HCT116 (cell line): ENCODE results near the gene FOXD2. TPM values are rescaled to one million over a fixed set of nuclear protein-coding genes. Genes with fewer than 3 reads are reported as not detected.

Experiments used
- ATAC-seq: fragments of 200-7000 bp; cut with Tn5 transposase; 2 replicates; pipeline ENCODE4 v1.9.1; 2020; ENCODE audit warnings: mild to moderate bottlenecking, moderate library complexity
- BruUV-seq: library from RNA; stranded (reverse); fragments of 400-500 nt; replicated peaks from 2 replicates; lab custom pipeline; 2021; lab: Mats Ljungman, UMichigan
- CTCF ChIA-PET: fragments of 300-600 bp; sonication (Branson Sonifier 250); formaldehyde crosslinking; loops from one replicate; lab custom pipeline; 2021; ENCODE audit warnings: antibody characterized with exemption; lab: Charles Lee
- POLR2A ChIA-PET: fragments of 300-600, 350-600 bp; sonication (Branson Sonifier 250); formaldehyde crosslinking; loops from one replicate; lab custom pipeline; 2021; ENCODE audit warnings: antibody characterized with exemption; lab: Charles Lee
- RAD21 ChIA-PET, 2 experiments: fragments of 300-600 bp; sonication (Branson Sonifier 250); formaldehyde crosslinking; loops; one replicate each; lab custom pipeline; 2023; ENCODE audit warnings: low total read pairs in 2 of 2; ENCODE audit not compliant: uncharacterized antibody in 2 of 2, unreplicated experiment in 2 of 2, low non-redundant PET in 1 of 2; lab: Charles Lee
- DNase-seq: peaks from one replicate; pipeline ENCODE4 v3.0.0-alpha.2; 2010; ENCODE audit warnings: low read depth, low spot score
- H2AFZ ChIP-seq: fragments of 200-600 bp; shearing (Covaris generic), sonication (generic); 2 replicates; pipeline ENCODE4 v1.6.1; 2017; ENCODE audit warnings: low read depth, mixed run types, mixed read lengths, antibody characterized with exemption, low read length; ENCODE audit not compliant: poor library complexity, severe bottlenecking
- H3K27ac ChIP-seq: 2 replicates; pipeline ENCODE4 v1.5.1; 2012; ENCODE audit warnings: low read depth, low read length
- H3K27me3 ChIP-seq: fragments of 200-600 bp; sonication (generic); 2 replicates; pipeline ENCODE4 v1.6.1; 2016; ENCODE audit warnings: mixed run types, low read length, mixed read lengths; ENCODE audit not compliant: insufficient read depth
- H3K36me3 ChIP-seq, 2 experiments: fragments of 200-500 bp in 1 of 2; fragments of 200-600 bp in 1 of 2; sonication (Bioruptor generic) in 1 of 2; sonication (generic) in 1 of 2; 2 replicates each; pipeline versions ENCODE4 v1.5.1 to v1.6.1; 2014 to 2016; ENCODE audit warnings: low read length in 2 of 2, inconsistent platforms in 1 of 2, mixed read lengths in 1 of 2, mixed run types in 1 of 2; ENCODE audit not compliant: insufficient read depth in 2 of 2, control insufficient read depth in 1 of 2
- H3K4me1 ChIP-seq, 2 experiments: fragments of 200-600 bp in 1 of 2; sonication (generic) in 1 of 2; 2 replicates each; pipeline versions ENCODE4 v1.5.1 to v1.6.1; 2012 to 2017; ENCODE audit warnings: low read length in 2 of 2, inconsistent platforms in 1 of 2, mild to moderate bottlenecking in 1 of 2, mixed read lengths in 1 of 2, mixed run types in 1 of 2, moderate library complexity in 1 of 2; ENCODE audit not compliant: insufficient read depth in 2 of 2, control insufficient read depth in 1 of 2
- H3K4me2 ChIP-seq: fragments of 200-600 bp; sonication (generic); 2 replicates; pipeline ENCODE4 v1.6.1; 2017; ENCODE audit warnings: mixed run types, low read length, mixed read lengths
- H3K4me3 ChIP-seq, 2 experiments: fragments of 200-600 bp in 1 of 2; sonication (generic) in 1 of 2; replicated peaks in 1 of 2; 2 replicates each; pipeline ENCODE4 v1.5.1; 2011 to 2016; ENCODE audit warnings: low read length in 2 of 2, control low read depth in 1 of 2, low read depth in 1 of 2, mild to moderate bottlenecking in 1 of 2, mixed read lengths in 1 of 2, mixed run types in 1 of 2
- H3K79me2 ChIP-seq: fragments of 200-600 bp; sonication (generic); 2 replicates; pipeline ENCODE4 v1.6.1; 2017; ENCODE audit warnings: mild to moderate bottlenecking, mixed run types, low read length, moderate library complexity, mixed read lengths; ENCODE audit not compliant: insufficient read depth
- H3K9ac ChIP-seq: fragments of 200-600 bp; sonication (generic); 2 replicates; pipeline ENCODE4 v1.6.1; 2016; ENCODE audit warnings: low read length, mixed read lengths
- H3K9me2 ChIP-seq: fragments of 200-600 bp; sonication (generic), shearing (Covaris generic); 2 replicates; pipeline ENCODE4 v1.6.1; 2017; ENCODE audit warnings: mixed run types, mild to moderate bottlenecking, moderate library complexity; ENCODE audit not compliant: insufficient read depth
- H3K9me3 ChIP-seq, 2 experiments: fragments of 200-500 bp in 1 of 2; fragments of 200-600 bp in 1 of 2; sonication (Bioruptor generic) in 1 of 2; sonication (generic) in 1 of 2; 2 replicates each; pipeline ENCODE4 v1.6.1; 2014 to 2017; ENCODE audit warnings: low read length in 2 of 2, mixed read lengths in 2 of 2, inconsistent platforms in 1 of 2, low read depth in 1 of 2, mild to moderate bottlenecking in 1 of 2, mixed run types in 1 of 2, moderate library complexity in 1 of 2; ENCODE audit not compliant: control insufficient read depth in 1 of 2, insufficient read depth in 1 of 2
- H4K20me1 ChIP-seq: fragments of 200-600 bp; sonication (generic), shearing (Covaris generic); 2 replicates; pipeline ENCODE4 v1.6.1; 2017; ENCODE audit warnings: mixed run types, mild to moderate bottlenecking, moderate library complexity; ENCODE audit not compliant: insufficient read depth
- CEBPB ChIP-seq: IDR thresholded peaks from 2 replicates; pipeline ENCODE4 v1.6.1; 2012; ENCODE audit warnings: low read depth
- EGR1 ChIP-seq: IDR thresholded peaks from 2 replicates; pipeline ENCODE4 v1.6.1; 2012; ENCODE audit warnings: low read depth
- ELF1 ChIP-seq: IDR thresholded peaks from 2 replicates; pipeline ENCODE4 v1.6.1; 2012; ENCODE audit warnings: low read depth, borderline replicate concordance
- EZH2 ChIP-seq: fragments of 200-600 bp; sonication (generic); IDR thresholded peaks from 2 replicates; pipeline ENCODE4 v1.6.1; 2017; ENCODE audit warnings: antibody characterized with exemption, mixed run types
- FOSL1 ChIP-seq: IDR thresholded peaks from 2 replicates; pipeline ENCODE4 v1.6.1; 2012; ENCODE audit warnings: low read depth
- POLR2A ChIP-seq: IDR thresholded peaks from 2 replicates; pipeline ENCODE4 v1.7.0; 2011; ENCODE audit warnings: borderline replicate concordance; ENCODE audit not compliant: insufficient read depth, insufficient read length; ENCODE audit errors: extremely low read depth
- POLR2AphosphoS5 ChIP-seq: IDR thresholded peaks from 2 replicates; pipeline ENCODE4 v1.6.1; 2011; ENCODE audit warnings: mild to moderate bottlenecking, low read depth, low read length, moderate library complexity
- RAD21 ChIP-seq: IDR thresholded peaks from 2 replicates; pipeline ENCODE4 v1.6.1; 2012; ENCODE audit warnings: low read depth, mild to moderate bottlenecking
- SIN3A ChIP-seq: IDR thresholded peaks from 2 replicates; pipeline ENCODE4 v1.6.1; 2012; ENCODE audit warnings: low read depth
- TCF7L2 ChIP-seq: IDR thresholded peaks from 2 replicates; pipeline ENCODE4 v1.7.0; 2011; ENCODE audit warnings: borderline replicate concordance, inconsistent platforms; ENCODE audit not compliant: insufficient read depth, insufficient read length; ENCODE audit errors: extremely low read depth
- ZFX ChIP-seq: fragments of 450-650 bp; IDR thresholded peaks from 2 replicates; pipeline ENCODE4 v1.6.1; 2017
- intact Hi-C: fragments of 100-400 bp; cut with micrococcal nuclease; formaldehyde crosslinking; loops from 2 replicates; pipeline ENCODE4 v1.10.0; 2022
- total RNA-seq: library from RNA; stranded (reverse); gene quantifications from one replicate; pipeline ENCODE4 v1.2.1, GENCODE V29; 2021; ENCODE audit not compliant: unreplicated experiment
- TF ChIP-seq, protein P1 (sequence below): IDR thresholded peaks from 2 replicates; pipeline ENCODE4 v1.6.1; 2012

FOXD2 gene
- total RNA-seq, 1 experiment from 2014 or later = 1.9 TPM

GRCh38 chr1:47444297-47444561 is 6.4 kb downstream of the FOXD2 start:
- Histone ChIP-seq H3K27ac (no peak overlapping the region), H3K4me1 (no peaks in the 10 kb centered on the region), H3K9me3 (no peaks in the 10 kb centered on the region), H3K36me3 (no peaks in the 10 kb centered on the region), H2AFZ (no peak overlapping the region), H3K4me2 (no peak overlapping the region)
- ChIA-PET CTCF (no interaction called here), RAD21 (no interaction called here), POLR2A (no interaction called here)
- no peak for DNase-seq
- no peak for TF ChIP-seq POLR2A
- TF ChIP-seq CEBPB = no peak
- no peak for TF ChIP-seq ZFX
- TF ChIP-seq, all 23 proteins: peak for 0
- Histone ChIP-seq H3K9me2 (no peaks in the 10 kb centered on the region), H3K79me2 (no peaks in the 10 kb centered on the region), H3K9ac (no peak overlapping the region), H3K27me3 (peaks cover 14% of the 10 kb centered on the region; the same call in 1 of the 2 replicates), H4K20me1 (no peaks in the 10 kb centered on the region), H3K4me3 (no peak overlapping the region)
- intact Hi-C loops = no loop called here
- no TSS peak for BruUV-seq
- no peak for ATAC-seq

DNA sequence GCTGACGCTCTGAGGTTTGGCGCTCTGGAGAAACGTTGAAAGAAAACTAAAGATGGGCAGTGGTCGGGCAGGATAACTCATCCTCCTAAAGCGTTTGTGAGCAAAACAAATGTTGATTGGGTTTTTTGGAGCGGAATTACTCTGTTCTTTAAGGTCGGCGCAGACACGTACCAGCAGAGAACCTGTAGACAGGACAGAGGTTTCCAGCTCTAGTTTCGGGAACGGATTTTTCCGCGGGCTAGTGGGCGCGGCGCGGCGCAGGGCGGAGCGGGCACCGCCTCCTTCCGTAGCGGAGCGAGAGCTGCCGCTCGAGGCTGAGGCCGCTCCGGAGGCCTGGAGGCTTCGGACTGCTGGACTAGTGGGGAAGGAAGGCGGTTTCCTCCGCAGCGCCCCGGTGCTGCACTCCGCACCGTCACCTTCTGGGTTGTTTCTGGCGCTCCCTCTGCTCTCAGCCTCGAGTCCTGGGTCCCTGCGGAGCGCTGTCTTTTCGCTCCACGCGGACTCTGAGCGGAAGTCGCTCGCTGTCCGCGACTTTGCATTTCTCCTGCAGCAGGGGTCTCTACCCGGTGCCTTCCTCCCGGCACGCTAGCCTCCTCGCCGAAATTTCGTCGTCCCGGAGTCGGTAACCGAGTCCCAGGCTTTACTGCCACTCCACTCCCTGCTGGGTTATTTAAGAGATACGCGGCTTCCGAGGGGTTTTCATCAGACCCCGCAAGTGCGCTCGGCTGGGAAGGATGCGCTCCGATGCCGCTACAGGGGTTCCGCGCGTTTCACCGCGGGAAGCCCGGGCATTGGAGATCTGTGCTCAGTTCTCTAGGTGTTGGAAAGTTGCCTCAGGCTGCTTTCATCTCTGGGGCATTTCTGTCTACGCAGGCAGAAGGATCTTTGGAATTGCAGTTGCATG is 7.0 kb downstream of the FOXD2 start:
- no peak overlapping the region for H2AFZ ChIP-seq
- no peak overlapping the region for H3K27ac ChIP-seq
- CTCF ChIA-PET = no interaction called here
- no peaks in the 10 kb centered on the region for H3K9me2 ChIP-seq
- BruUV-seq = no TSS peak
- no peaks in the 10 kb centered on the region for H3K79me2 ChIP-seq
- H3K36me3 ChIP-seq = no peaks in the 10 kb centered on the region
- DNase-seq = no peak
- intact Hi-C loops = no loop called here
- H3K9ac ChIP-seq = no peak overlapping the region
- ATAC-seq = peak; percentile 41; the same call in 1 of the 2 replicates
- no peaks in the 10 kb centered on the region for H4K20me1 ChIP-seq
- H3K27me3 ChIP-seq = peaks cover 14% of the 10 kb centered on the region; the same call in 1 of the 2 replicates
- H3K4me1 ChIP-seq = no peaks in the 10 kb centered on the region
- RAD21 ChIA-PET = no interaction called here
- no peaks in the 10 kb centered on the region for H3K9me3 ChIP-seq
- no peak overlapping the region for H3K4me3 ChIP-seq
- no peak for TF ChIP-seq ZFX
- TF ChIP-seq CEBPB = no peak
- no peak for TF ChIP-seq EZH2
- TF ChIP-seq SIN3A = no peak
- no peak for TF ChIP-seq EGR1
- no peak for TF ChIP-seq ELF1
- TF ChIP-seq RAD21 = no peak
- TF ChIP-seq POLR2AphosphoS5 = no peak
- TF ChIP-seq FOSL1 = no peak
- TF ChIP-seq TCF7L2 = no peak
- TF ChIP-seq, protein P1, sequence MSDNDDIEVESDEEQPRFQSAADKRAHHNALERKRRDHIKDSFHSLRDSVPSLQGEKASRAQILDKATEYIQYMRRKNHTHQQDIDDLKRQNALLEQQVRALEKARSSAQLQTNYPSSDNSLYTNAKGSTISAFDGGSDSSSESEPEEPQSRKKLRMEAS = no peak
- POLR2A ChIA-PET = no interaction called here
- H3K4me2 ChIP-seq = no peak overlapping the region
